ENCODE measurements around the gene KRTAP10-4. TPM values are rescaled to one million over a fixed set of nuclear protein-coding genes. Genes with fewer than 3 reads are reported as not detected.
"Not testable (repeated sequence)": the region's sequence is repeated elsewhere in the genome, so short reads cannot be mapped to it uniquely, and the experiment has no call there.

KRTAP10-4 gene
- total RNA-seq, 1 donor, result not detected

- no peak for DNase-seq (ENCODE audit: low read depth)
- no peak overlapping the region for H3K4me3 ChIP-seq (ENCODE audit: low read depth, low read length)
Observed at GRCh38 chr21:44575307-44576024, 1.9 kb downstream of the KRTAP10-4 start.

GRCh38 chr21:44576025-44576420 is 2.5 kb downstream of the KRTAP10-4 start:
- no peak for DNase-seq (ENCODE audit: low read depth)
- no peak for TF ChIP-seq CTCF (IDR thresholded peaks at IDR 0.05; ENCODE audit: insufficient read depth, low read depth, low read length)
- no peak overlapping the region for H3K4me3 ChIP-seq (ENCODE audit: low read depth, low read length)

More at GRCh38 chr21:44575307-44576024, 1.9 kb downstream of the KRTAP10-4 start:
- no peak for TF ChIP-seq CTCF (IDR thresholded peaks at IDR 0.05; ENCODE audit: insufficient read depth, low read depth, low read length)

GRCh38 chr21:44578371-44579055 is 5.0 kb downstream of the KRTAP10-4 start:
- no peak overlapping the region for H3K4me3 ChIP-seq (ENCODE audit: low read depth, low read length)
- DNase-seq (ENCODE audit: low read depth), result no peak
- no peak for TF ChIP-seq CTCF (IDR thresholded peaks at IDR 0.05; ENCODE audit: insufficient read depth, low read depth, low read length)

GRCh38 chr21:44579056-44579832 is 5.7 kb downstream of the KRTAP10-4 start:
- no peak for DNase-seq (ENCODE audit: low read depth)
- no peak for TF ChIP-seq CTCF (IDR thresholded peaks at IDR 0.05; ENCODE audit: insufficient read depth, low read depth, low read length)
- H3K4me3 ChIP-seq (ENCODE audit: low read depth, low read length), result no peak overlapping the region

GRCh38 chr21:44579833-44580144 is 6.3 kb downstream of the KRTAP10-4 start:
- TF ChIP-seq CTCF (IDR thresholded peaks at IDR 0.05; ENCODE audit: insufficient read depth, low read depth, low read length), result no peak
- no peak for DNase-seq (ENCODE audit: low read depth)

GRCh38 chr21:44580231-44580821 is 6.8 kb downstream of the KRTAP10-4 start, which contains the start of gene KRTAP10-5:
Gene KRTAP10-5 (minus strand): TSS chr21:44580604. CDS start chr21:44580578, 26 bp downstream.
- DNase-seq (ENCODE audit: low read depth); H3K4me3 ChIP-seq (ENCODE audit: low read depth, low read length): not testable (repeated sequence)

More at GRCh38 chr21:44579833-44580144, 6.3 kb downstream of the KRTAP10-4 start:
- no peak overlapping the region for H3K4me3 ChIP-seq (ENCODE audit: low read depth, low read length)
